GM19193 (cell line): ENCODE data around the gene SLC16A8.

Experiments
- POLR2A ChIP-seq: IDR thresholded peaks from 4 replicates; pipeline ENCODE4 v1.6.1; 2011; ENCODE audit not compliant: insufficient read depth, insufficient read length; ENCODE audit errors: extremely low read depth

SLC16A8 gene

GRCh38 chr22:38071421-38072321 is 12.3 kb downstream of the SLC16A8 start:
- TF ChIP-seq POLR2A, result no peak

GRCh38 chr22:38070250-38070921 is 13.6 kb downstream of the SLC16A8 start:
- TF ChIP-seq POLR2A, result no peak

GRCh38 chr22:38069372-38070249 is 14.4 kb downstream of the SLC16A8 start:
- no peak for TF ChIP-seq POLR2A

GRCh38 chr22:38068641-38069371 is 15.2 kb downstream of the SLC16A8 start:
- no peak for TF ChIP-seq POLR2A

GRCh38 chr22:38067761-38068360 is 16.1 kb downstream of the SLC16A8 start:
- no peak for TF ChIP-seq POLR2A

GRCh38 chr22:38067028-38067415 is 17.0 kb downstream of the SLC16A8 start:
- no peak for TF ChIP-seq POLR2A

- no peak for TF ChIP-seq POLR2A
Measured at GRCh38 chr22:38066381-38067027, 17.5 kb downstream of the SLC16A8 start.

GRCh38 chr22:38065539-38065938 is 18.4 kb downstream of the SLC16A8 start:
- no peak for TF ChIP-seq POLR2A

GRCh38 chr22:38062791-38063190 is 21.2 kb downstream of the SLC16A8 start:
- TF ChIP-seq POLR2A, result no peak

- TF ChIP-seq POLR2A, result peak; percentile 63
Measured at GRCh38 chr22:38056969-38057891, 26.8 kb downstream of the SLC16A8 start, which contains the start of gene PICK1. Gene PICK1, plus strand, starts transcription at chr22:38057404. Its CDS starts 406 bp downstream, at chr22:38057810.

GRCh38 chr22:38051900-38052862 is 31.8 kb downstream of the SLC16A8 start:
- TF ChIP-seq POLR2A, result no peak
